NCI-H82 (cell line): ENCODE data around the gene NEK2.
"Not testable (repeated sequence)": the region's sequence is repeated elsewhere in the genome, so short reads cannot be mapped to it uniquely, and the experiment has no call there.

Source experiments
- DNase-seq: peaks from one replicate; lab custom pipeline; 2025; lab: John Stamatoyannopoulos, UW

Gene NEK2

DNA sequence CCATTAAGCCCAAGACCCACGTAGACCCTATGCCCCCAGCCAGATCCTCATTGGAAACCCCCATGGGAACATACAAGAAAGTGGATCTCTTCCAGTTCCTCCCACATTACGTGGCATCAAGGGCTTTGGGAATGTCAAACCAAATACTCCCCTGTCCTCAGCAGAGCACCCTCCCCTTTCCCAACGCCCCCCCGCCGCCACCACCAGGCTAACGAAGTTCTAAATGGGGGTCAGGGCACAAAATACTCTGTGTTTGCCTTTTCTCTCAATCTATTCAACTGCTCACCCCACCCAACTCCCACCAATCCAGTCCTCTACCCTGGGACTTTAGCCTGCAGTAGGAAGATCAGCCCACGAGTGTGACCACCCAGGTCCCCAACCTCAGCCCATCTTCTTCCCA is 24.5 kb downstream of the NEK2 start:
- no peak for DNase-seq

DNA sequence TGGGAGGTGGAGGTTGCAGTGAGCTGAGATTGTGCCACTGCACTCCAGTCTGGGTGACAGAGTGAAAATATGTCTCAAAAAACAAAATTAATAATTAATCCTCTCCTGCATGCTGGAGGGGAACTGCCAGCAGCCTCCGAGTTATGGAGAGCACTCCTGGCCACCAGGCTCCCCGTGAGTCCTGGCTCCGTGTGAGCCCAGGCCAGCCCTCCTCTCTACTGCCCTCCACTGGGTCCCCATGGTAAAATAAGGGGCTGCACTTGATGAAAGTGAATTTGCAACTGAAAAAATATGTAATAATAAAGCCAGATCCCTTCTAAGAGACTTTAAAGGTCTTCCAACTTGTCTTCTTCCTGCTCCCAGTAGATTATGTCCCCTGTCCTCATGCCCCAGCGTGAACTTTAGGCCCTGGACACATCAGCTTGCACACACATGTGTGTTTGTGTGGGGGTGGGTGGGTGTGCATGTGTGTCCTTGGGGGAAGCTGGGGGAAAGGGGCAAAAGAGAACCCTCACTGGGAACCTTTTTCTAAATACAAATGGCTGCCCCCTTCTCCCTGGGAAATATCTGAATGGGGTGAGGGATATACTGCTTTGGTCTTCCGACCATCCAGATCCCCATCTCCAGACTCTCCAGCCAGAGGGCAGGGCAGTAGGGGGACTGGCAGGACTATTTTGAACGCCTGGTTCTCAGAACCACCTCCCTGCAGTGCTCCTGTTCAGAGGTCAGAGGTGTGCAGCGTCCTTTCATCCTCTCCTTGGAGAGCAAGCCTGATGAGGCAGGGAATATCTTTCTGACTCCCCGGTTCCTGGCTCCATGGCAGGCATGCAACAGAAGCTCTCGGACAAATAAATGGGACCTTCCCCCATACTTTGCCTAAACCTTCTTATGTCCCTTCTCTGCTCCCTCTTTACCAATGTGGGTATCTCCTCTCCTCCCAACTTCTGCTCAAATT is 26.2 kb downstream of the NEK2 start:
- DNase-seq, result no peak

- no peak for DNase-seq
These were observed 27.1 kb downstream of the NEK2 start for GRCh38 chr1:211648336-211648735.

DNA sequence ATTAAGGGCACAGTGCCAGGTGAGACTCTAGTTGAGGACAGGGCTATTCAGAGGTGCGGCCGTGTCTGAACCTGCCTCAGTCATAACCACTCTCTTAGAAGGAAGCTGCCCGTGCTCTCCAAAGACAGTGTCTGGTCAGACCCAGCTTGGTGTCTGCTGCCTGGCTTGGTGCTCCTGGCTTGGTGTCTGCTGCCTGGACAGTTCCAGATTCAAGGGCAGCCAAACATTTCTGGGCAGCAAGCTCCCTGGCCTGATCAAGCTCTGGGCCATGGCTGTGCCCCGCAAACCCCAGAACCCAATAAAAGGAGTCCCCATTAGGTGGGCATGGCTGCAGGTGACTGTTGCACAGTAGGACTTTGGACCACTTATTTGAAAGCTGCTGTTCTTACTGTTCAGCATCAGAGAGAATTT is 27.7 kb downstream of the NEK2 start:
- DNase-seq, result no peak

DNA sequence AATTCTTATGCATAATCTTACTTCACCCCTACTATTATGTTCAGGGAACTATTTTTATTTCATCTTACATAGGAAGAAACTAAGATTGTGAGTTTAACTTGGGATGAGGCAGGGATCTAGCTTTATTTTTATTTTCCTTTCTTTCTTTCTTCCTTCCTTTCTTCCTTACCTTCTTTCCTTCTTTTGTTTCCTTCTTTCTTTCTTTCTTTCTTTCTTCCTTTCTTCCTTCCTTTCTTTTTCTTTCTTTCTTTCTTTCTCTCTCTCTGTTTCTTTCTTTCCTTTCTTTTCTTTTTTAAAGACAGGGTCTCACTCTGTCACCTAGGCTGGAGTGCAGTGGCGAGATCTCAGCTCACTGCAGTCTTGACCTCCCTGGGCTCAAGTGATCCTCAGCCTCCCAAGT is 28.9 kb downstream of the NEK2 start:
- DNase-seq, result no peak

DNA sequence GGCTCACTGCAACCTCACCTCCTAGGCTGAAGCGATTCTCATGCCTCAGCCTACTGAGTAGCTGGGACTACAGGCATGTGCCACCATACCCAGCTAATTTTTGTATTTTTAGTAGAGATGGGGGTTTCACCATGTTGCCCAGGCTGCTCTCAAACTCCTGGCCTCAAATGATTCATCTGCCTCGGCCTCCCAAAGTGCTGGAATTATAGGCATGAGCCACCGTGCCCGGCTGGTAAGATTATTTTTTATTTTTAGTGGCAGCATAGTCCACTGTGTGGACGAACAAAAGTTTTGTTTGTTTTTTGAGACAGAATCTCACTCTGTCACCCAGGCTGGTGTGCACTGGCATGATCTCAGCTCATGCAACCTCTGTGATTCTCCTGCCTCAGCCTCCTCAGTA is 29.8 kb downstream of the NEK2 start:
- DNase-seq, result not testable (repeated sequence)

- no peak for DNase-seq
These were observed 30.8 kb downstream of the NEK2 start for GRCh38 chr1:211644653-211645052.

GRCh38 chr1:211643324-211644212 is 31.9 kb downstream of the NEK2 start:
- DNase-seq, result peak; percentile 94

DNA sequence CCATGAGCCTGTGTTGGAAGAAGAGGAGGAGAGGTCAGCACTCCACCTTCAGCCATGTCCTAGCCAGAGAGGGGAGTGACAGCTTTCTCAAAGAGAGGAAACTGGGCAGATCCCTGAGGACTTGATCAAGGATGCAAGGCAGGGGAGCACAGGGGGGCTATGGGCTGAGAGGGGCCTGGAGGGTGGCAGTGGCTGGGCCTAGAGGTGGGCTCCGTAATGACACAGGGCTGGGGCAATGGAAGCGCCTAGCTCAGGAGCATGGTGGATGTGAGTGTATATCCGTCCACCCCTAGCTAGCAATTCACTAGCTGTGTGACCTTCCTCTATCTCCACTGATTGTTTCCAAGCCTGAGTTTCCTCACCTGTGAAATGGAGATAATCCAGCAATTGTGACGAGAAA is 32.6 kb downstream of the NEK2 start:
- DNase-seq, result peak; percentile 27

GRCh38 chr1:211641942-211642341 is 33.5 kb downstream of the NEK2 start:
- DNase-seq, result no peak

- peak; percentile 83 for DNase-seq
These were observed 34.2 kb downstream of the NEK2 start for GRCh38 chr1:211641044-211641800.

DNA sequence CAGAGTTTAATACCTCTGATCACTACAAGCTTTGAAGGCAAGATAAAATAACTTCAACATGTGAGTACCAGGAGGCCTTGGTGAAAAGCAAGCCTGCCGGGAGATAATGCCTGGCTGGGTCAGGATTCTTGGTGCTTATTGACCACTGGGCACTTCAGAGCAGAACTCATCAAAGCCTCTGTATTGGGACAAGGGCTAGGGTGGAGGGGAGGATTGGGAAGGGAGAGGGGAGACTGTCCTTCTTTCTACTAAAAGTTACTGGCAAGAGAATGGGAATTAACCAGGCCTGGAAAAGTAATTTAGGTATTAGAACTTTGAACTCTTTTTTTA is 35.2 kb downstream of the NEK2 start:
- DNase-seq, result no peak

DNA sequence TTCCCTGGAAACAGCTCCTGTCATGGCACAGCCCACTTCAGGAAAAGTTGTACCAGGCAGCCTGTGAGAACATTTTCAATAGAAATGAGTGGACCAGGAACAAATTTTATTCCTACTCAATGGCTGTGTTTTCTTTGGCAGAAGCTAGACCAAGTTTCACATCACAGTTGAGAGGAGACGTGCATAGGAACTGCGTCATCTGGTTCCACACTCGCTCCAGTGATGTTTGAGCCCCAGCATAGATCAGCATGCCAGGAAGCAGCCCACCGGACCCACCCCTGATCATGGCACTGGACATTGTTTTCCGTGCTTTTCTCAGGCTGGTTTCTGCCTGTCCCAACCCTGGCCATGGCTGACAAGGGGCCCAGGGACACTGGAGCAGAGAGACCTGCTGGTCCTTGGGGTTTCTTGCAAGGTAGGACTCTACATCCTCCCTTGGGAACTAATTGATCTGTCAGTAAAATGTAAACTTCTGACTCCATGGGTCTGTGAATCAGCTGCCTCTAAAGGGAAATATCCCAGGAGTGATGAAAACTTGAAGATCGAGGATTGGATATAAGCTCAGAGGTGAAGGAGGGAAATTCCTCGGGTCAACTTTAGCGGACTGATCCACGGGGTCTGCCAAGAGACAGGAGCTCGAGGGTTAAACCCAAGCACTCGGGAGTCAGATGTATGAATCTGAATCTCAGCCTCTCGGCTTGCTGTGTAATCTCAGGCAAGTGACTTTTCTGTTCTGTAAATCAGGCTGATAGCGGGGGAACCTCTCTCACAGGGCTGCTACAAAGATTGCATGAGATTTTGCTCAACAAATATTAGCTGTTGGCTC is 35.7 kb downstream of the NEK2 start:
- no peak for DNase-seq

- DNase-seq, result no peak
These were observed 36.7 kb downstream of the NEK2 start for GRCh38 chr1:211638689-211639101.

DNA sequence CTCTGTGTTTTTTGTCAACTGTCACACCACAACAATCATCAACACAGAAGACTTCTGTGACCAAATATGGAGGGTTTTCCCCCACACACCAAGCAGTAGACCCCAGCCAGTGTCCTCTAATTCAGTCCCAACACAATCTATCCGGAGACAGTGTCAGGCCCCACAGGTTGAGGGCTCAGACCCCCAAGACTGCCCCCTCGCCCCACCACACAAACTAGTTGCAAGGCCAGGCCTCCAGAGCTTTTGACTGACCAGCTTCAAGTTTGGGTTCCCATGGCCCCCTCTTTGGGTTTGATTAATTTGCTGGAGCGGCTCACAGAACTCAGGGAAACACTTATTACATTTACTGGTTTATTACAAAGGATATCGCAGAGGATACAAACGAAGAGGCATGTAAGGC is 37.2 kb downstream of the NEK2 start:
- DNase-seq, result no peak

GRCh38 chr1:211637066-211637465 is 38.4 kb downstream of the NEK2 start:
- no peak for DNase-seq

GRCh38 chr1:211636575-211637029 is 38.8 kb downstream of the NEK2 start:
- DNase-seq, result not testable (repeated sequence)

- no peak for DNase-seq
These were observed 39.7 kb downstream of the NEK2 start for GRCh38 chr1:211635597-211636205.

DNA sequence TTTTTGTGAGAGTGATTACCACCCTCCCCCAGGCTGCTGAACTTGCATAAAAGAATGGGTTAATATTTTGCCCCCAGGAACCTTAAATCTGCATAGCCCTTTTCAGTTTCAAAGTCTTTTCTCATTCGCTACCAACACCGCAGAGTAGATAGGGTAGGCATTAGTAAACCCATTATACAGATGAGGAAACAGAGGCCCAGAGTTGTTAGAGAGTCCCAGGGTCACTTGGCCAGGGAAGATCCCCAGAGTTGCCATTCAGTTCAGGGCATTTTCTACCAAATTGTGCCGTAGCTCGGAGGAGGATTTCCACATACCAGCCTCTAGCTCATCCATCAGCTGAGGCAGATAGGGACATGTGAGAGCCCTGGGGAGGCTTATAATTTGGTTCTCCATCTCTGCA is 40.5 kb downstream of the NEK2 start:
- no peak for DNase-seq

DNA sequence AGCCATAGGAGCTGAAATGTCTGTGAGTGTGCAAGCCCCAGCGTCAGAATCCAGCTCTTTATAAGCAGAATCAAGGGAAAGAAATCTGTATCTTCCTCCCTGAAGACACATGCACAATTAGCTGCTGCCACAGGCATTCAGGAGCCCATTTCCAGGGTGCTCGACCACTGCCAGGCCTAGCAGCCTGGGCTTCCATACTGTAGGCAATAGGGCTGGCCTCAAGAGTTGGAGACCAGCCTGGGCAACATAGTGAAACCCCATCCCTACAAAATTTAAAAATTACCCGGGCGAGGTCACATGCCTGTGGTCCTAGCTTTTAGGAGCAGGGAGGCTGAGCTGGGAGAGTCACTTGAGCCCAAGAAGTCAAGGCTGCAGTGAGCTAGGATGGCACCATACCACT is 41.0 kb downstream of the NEK2 start:
- no peak for DNase-seq

DNA sequence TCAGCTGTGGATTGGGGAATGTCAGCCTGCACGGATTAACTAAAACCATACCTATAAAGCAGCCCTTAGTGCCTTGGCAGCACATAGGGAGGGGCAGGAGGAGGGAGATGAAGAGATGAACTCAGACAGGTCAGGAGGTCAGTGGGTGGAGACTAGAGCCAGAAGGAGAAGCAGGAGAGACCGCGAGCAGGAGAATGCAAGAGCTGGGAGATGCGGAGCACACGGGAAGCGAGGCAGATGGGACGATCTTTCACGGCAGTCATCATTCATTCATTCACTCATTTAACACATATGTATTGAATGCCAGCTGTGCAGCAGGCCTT is 41.9 kb downstream of the NEK2 start:
- DNase-seq, result peak; percentile 71
